NCI-H1694 treated with DMSO at 0.1 percent for 48 hours (cell line): ENCODE results near the gene PTN.

Source experiments
- DNase-seq: peaks from one replicate; lab custom pipeline; 2025; lab: John Stamatoyannopoulos, UW

The PTN gene

GRCh38 chr7:137343281-137343841, at the start of gene PTN:
TSS of gene PTN (minus strand) at chr7:137343733. CDS start at chr7:137254973, 88,760 bp downstream.
- no peak for DNase-seq

- no peak for DNase-seq
Observed at GRCh38 chr7:137390076-137390475, 46.5 kb upstream of the PTN start.

DNA sequence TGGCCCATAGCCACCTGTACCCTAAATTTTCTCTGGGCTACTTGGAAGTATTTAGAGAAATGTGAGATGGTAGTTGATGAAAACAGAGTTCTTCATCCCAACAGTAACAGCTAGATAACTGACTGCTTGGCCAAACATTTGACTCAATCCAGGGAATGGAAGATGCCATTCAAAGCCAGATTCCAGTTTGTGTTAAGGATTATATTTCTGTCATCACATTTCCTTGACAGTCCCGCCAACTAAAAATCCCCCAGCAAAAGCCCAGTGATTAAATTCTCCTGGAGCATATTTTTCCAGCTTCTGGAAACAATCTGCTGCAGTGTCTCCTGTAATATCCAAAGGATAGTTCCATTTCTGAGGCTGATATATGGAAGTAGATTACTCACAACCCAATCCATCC, 45.4 kb upstream of the PTN start:
- DNase-seq: no peak

DNA sequence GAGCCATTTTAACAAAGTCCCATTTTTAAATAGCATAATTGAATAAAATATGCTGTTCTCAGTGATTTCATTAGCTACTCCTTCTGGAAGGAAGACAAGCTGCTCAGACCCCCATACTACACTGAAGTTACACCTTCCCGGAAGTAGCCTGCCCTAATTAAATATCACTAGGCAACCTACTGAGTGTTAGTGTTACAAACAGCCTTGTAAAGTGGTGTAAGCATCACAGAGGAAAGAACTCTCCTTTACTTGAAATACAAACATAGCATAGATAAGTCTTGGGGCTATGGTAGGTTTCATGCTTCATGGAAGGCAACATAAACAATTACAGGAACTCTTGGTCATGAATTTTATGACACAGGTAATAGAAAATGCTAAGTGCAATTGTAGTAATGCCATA, 43.4 kb upstream of the PTN start:
- DNase-seq: no peak

DNA sequence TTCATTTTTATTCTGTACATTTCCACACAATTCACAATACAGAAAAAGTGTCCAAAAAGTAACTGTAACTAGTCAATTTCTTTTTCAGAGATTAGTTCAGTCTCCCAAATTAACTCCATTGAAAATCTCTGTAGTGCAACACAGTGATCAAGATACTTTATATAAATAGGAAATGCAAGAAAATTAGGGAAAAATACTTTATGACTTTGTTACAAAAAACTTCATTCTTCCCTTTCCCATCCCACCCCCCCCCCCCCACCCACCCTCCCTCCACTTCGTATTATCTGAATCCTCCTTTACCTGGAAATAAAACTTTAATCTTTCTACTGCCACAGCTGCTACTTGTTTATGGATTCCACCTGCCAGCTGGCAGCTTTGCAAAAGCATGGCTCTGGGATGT, 37.5 kb upstream of the PTN start:
- no peak for DNase-seq

DNA sequence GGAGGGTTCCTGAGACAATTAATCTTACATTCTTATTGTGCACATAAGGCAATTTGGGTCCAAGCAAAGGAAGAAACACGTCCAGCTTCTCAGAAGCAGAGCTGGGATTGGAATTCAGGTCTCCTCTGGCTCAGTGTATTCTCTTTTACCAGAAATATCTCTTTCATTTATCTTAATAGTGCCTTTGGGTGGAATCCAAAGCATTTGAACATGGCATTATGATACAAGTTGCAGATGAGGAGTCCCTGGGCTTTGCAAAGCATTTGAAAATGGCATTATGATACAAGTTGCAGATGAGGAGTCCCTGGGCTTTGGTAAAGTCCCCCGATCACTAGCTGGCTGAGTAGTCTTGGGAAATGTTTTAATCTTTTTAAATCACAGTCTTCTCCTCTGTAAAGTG, 30.0 kb upstream of the PTN start:
- no peak for DNase-seq

- no peak for DNase-seq
Observed at GRCh38 chr7:137371616-137372015, 28.1 kb upstream of the PTN start.

DNA sequence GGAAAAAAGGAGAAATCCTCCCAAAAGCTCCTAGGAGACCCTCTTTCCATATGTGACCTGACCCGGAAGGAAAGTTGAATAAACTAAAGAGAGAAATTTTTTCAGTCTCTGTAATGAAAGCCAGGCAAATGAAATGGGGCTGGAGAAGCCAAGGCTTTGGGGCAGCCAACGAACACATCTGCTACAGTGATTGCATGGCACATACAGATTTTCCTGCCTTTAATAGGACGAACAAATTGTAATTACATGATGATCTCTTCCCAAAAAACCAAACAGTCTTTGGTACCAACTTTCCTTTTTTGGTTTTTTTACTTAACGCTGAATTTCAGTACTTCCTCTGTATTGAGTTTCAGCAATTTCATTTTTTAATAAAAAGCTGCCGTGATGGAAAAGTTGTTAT, 23.5 kb upstream of the PTN start:
- no peak for DNase-seq

GRCh38 chr7:137363683-137364082, 20.1 kb upstream of the PTN start:
- DNase-seq: no peak

DNA sequence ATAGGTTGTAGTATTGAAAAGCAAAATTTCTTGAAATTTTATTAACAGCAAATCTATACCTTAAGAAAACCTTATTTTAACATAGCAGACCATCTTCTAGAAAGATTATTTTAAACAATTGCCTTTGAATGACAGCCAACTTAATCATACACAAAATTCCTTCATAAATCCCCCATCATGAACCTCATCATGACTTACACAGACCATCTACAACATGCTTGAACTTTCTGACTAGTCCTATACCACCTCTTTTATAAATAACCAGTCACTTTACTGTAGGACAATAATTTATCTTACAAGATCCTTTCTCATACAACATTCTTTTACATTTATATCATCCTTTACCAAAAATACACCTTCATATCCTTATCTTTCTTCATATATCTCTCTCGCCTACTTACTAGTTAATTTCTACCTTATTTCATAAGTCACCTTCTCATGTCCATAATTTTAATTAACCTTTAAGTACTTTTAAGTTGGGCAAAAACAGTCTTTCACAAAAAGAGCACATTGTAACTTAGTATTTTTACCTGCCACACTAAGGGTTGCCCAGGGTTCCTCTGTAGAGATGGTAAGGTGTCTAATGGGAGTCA, 16.6 kb upstream of the PTN start:
- DNase-seq: no peak

- DNase-seq: no peak
Observed at GRCh38 chr7:137354961-137355360, 11.4 kb upstream of the PTN start.

DNA sequence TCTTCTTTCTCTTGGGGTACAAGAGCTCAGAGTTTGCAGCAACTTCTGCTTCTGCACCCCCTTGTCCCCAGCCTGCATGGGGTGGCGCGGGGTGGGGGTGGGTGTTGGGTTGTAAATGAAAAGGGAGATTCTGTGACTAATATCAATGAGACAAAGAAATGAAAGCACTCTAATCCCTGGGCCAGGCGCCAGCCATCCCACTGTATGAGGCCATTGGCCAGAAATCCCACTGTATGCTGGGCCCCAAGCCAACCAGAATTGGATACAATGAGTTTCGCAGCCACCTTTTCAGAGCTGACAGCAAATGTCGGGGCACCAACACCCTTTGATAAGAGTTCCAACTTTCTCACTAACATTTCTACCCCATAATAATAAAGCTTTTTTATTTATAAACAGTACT, 10.9 kb upstream of the PTN start:
- no peak for DNase-seq

GRCh38 chr7:137351941-137352340, 8.4 kb upstream of the PTN start:
- no peak for DNase-seq

DNA sequence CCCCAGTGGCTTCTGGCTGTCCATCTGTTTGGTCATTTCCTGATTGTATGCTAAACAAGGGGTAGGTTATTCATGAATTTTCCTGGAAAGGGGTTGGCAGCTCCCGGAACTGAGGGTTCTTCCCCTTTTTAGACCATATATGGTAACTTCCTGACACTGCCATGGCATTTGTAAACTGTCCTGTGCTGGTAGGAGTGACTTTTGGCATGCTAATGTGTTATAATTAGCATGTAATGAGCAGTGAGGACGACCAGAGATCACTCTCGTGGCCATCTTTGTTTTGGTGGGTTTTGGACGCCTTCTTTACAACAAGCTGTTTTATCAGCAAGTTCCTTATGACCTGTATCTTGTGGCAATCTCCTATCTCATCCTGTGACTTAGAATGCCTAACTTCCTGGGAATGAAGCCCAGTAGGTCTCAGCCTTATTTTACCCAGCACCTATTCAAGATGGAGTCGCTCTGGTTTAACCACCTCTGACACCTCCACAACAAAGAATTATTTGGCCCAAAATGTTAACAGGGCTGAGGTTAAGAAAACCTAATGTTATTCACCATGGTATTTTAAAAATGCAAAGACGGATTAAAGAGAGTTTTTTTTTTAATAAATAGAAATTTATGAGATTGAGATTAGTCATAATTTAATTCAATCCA, 2.4 kb upstream of the PTN start:
- no peak for DNase-seq

GRCh38 chr7:137342828-137343261, 688 bp downstream of the PTN start:
- no peak for DNase-seq

DNA sequence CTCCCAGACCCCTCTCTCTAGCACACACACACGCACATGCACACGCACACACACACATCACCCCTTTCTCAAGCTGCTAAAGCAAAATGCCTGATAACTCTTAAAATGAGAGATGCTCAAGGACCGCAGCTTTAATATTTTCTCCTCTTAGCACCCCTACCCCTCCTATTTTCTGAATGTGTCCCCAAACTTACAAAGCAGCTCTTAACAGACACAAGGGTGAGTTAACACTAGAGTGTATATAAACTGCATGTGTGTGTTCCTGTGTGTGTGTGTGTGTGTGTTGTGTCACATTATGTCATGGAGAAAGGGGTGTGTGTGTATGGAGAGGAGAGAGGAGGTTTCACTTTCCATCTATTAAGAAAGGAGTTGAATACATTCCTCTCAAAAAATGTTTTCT, 1.3 kb downstream of the PTN start:
- DNase-seq: no peak

- DNase-seq: no peak
Observed at GRCh38 chr7:137337902-137338301, 5.6 kb downstream of the PTN start.

DNA sequence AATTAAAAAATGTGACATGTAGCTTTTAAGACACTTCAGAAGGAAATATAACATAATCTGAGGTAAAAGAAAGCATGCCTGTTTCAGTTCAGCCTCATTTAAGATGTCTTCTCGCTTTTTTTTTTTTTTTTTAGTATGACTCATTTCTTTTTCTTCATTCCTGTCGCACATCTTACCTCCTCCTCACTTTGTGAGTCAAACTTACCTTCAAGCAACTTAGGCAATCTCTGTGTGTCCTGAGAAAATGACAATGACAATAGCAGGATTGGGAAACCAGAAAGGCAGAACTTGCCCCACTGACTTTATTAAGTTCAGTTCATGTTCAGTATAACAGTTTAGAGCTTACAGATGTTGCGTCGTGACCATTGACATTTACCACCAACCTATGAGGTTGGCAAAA, 7.7 kb downstream of the PTN start:
- DNase-seq: no peak

GRCh38 chr7:137331378-137331777, 12.2 kb downstream of the PTN start:
- DNase-seq: no peak

DNA sequence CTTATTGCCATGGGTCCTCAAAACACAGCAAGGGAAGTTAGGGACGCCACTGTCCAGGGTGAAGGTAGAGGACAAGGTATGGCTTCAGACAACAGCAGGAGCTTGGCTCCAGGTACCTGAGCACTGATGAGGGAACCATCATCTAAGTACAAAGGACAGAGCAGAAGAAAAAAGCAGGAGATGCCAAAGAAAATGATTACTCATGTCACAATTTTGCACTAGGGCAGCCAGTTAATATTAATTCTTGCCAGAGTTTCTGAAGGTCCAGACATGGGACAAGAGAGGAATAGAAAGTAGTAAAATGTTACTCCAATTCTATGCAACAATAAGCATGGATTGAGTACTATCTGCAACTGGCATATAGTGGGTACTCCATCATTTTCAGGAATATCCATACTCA, 14.1 kb downstream of the PTN start:
- no peak for DNase-seq

DNA sequence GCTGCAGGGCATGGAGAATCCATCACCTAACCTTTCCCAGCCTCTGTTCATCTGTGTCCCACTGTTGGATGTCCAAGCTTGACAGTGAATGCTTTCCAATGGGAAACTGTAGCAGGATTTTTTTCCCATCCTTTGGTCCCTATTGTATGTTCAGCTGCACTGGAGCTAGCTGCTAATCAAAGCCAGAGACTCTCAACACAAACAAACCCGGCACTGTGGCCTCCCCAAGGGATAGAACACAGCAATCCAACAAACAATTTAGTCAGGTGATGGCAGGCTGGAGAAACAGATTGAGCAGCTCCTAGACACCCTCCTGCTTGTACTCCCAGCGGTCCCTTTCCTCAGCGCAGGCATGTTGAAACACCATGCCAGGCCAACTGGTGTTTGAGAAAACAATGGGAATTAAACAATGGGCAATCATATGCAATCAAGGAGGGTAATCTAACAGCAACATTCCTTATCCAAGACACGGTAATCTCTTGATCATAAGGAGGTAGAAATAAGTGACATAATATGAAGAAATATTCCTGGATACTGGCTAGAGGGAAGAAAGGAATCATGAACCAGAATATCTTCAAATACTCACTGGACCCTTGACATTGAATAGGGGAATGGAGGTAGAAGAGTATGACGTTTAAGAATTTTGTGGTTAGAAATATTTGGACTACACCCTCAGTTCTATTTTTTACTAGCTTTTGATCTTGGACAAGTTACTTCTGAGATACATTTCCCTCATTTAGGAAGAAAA, 15.0 kb downstream of the PTN start:
- no peak for DNase-seq

DNA sequence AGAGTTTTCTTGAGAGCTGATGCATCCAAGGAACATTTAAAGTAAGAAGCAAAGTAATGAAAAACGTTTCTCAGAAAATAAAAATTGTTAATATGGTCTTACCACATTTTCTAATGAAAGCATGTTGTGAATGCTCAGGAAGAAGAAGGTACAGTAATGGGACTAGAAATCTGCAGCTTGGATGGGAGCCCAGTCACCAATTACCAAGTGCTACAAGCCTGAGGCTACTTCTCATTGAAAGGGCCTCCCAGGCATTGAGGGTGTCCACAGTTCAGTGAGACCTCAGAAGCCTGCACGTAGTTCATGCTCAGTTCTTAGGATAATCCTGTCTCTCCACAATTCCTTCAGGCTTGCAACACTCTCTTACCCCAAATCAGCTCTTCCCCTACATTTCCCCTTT, 17.6 kb downstream of the PTN start:
- no peak for DNase-seq
